Measurements from ENCODE around the gene C11orf21. TPM values are rescaled to one million over a fixed set of nuclear protein-coding genes. Genes with fewer than 3 reads are reported as not detected.
"Not testable (repeated sequence)": the region's sequence is repeated elsewhere in the genome, so short reads cannot be mapped to it uniquely, and the experiment has no call there.

The C11orf21 gene
- polyA plus RNA-seq, 1 donor (not counting 4 experiments of a cell fraction or from before 2014, with no cell fraction given), result not detected

- H3K4me3 ChIP-seq (ENCODE audit: control insufficient read depth in 2 of 3, extremely low read depth in 1 of 3, insufficient read depth in 2 of 3, low read depth in 1 of 3, low read length in 3 of 3); H3K27ac ChIP-seq (ENCODE audit: control insufficient read depth, insufficient read depth, low read length); H3K4me1 ChIP-seq (ENCODE audit: control insufficient read depth, extremely low read depth, insufficient read depth, low read length); DNase-seq (ENCODE audit: low read depth, low spot score); FAIRE-seq; dilution Hi-C loops (cut with MboI; ENCODE audit: extremely low pct_ligation_motif_present, low sequenced_read_pairs); H2AFZ ChIP-seq (ENCODE audit: control insufficient read depth, low read length); H4K20me1 ChIP-seq (ENCODE audit: control insufficient read depth, extremely low read depth, insufficient read depth, low read length); H3K4me2 ChIP-seq (ENCODE audit: control insufficient read depth, extremely low read depth, insufficient read depth, low read depth, low read length); H3K9ac ChIP-seq (ENCODE audit: control insufficient read depth, extremely low read depth, insufficient read depth, low read length); H3K9me3 ChIP-seq (ENCODE audit: control insufficient read depth, low read depth, low read length); H3K27me3 ChIP-seq (ENCODE audit: control insufficient read depth, extremely low read depth, insufficient read depth, low read length); H3K9me1 ChIP-seq (ENCODE audit: control insufficient read depth, extremely low read depth, insufficient read depth, low read length); H3K79me2 ChIP-seq (ENCODE audit: control insufficient read depth, insufficient read depth, low read length); H3K36me3 ChIP-seq (ENCODE audit: control insufficient read depth in 2 of 2, extremely low read depth in 1 of 2, insufficient read depth in 2 of 2, low read length in 2 of 2): not testable (repeated sequence)
Measured at GRCh38 chr11:2332569-2332968, 30.9 kb upstream of the C11orf21 start.

GRCh38 chr11:2331404-2331803 lies 29.7 kb upstream of the C11orf21 start:
- no peak for TF ChIP-seq EZH2 (IDR thresholded peaks at IDR 0.05; ENCODE audit: low read length)
- TF ChIP-seq CTCF (optimal IDR thresholded peaks at IDR 0.05 in 1 of 3, IDR thresholded peaks at IDR 0.05 in 1 of 3, conservative IDR thresholded peaks at IDR 0.05 in 1 of 3; ENCODE audit: extremely low read depth in 1 of 3, insufficient read depth in 2 of 3, low read length in 3 of 3), result no peak
- no peak overlapping the region for H3K4me3 ChIP-seq (ENCODE audit: control insufficient read depth in 2 of 3, extremely low read depth in 1 of 3, insufficient read depth in 2 of 3, low read depth in 1 of 3, low read length in 3 of 3)
- FAIRE-seq (no peak), DNase-seq (ENCODE audit: low read depth, low spot score) (no peak)
- dilution Hi-C loops (cut with MboI; ENCODE audit: extremely low pct_ligation_motif_present, low sequenced_read_pairs), result no loop called here
- H3K27ac ChIP-seq (ENCODE audit: control insufficient read depth, insufficient read depth, low read length), result no peak overlapping the region
- no peaks in the 10 kb centered on the region for H4K20me1 ChIP-seq (ENCODE audit: control insufficient read depth, extremely low read depth, insufficient read depth, low read length)
- peaks cover 4% of the 10 kb centered on the region for H3K9me3 ChIP-seq (ENCODE audit: control insufficient read depth, low read depth, low read length)
- H2AFZ ChIP-seq (ENCODE audit: control insufficient read depth, low read length), result no peak overlapping the region
- no peaks in the 10 kb centered on the region for H3K27me3 ChIP-seq (ENCODE audit: control insufficient read depth, extremely low read depth, insufficient read depth, low read length)
- H3K9ac ChIP-seq (ENCODE audit: control insufficient read depth, extremely low read depth, insufficient read depth, low read length), result no peak overlapping the region
- H3K36me3 ChIP-seq (ENCODE audit: control insufficient read depth in 2 of 2, extremely low read depth in 1 of 2, insufficient read depth in 2 of 2, low read length in 2 of 2), result no peaks in the 10 kb centered on the region
- H3K4me2 ChIP-seq (ENCODE audit: control insufficient read depth, extremely low read depth, insufficient read depth, low read depth, low read length), result no peak overlapping the region
- H3K4me1 ChIP-seq (ENCODE audit: control insufficient read depth, extremely low read depth, insufficient read depth, low read length), result peaks cover 4% of the 10 kb centered on the region
- no peaks in the 10 kb centered on the region for H3K9me1 ChIP-seq (ENCODE audit: control insufficient read depth, extremely low read depth, insufficient read depth, low read length)
- H3K79me2 ChIP-seq (ENCODE audit: control insufficient read depth, insufficient read depth, low read length), result no peaks in the 10 kb centered on the region

GRCh38 chr11:2330696-2331095 lies 29.0 kb upstream of the C11orf21 start:
- FAIRE-seq, result no peak

More at GRCh38 chr11:2330696-2331095, 29.0 kb upstream of the C11orf21 start:
- no peak overlapping the region for H3K4me3 ChIP-seq (ENCODE audit: control insufficient read depth in 2 of 3, extremely low read depth in 1 of 3, insufficient read depth in 2 of 3, low read depth in 1 of 3, low read length in 3 of 3)
- H3K9ac ChIP-seq (ENCODE audit: control insufficient read depth, extremely low read depth, insufficient read depth, low read length), result no peak overlapping the region
- no peak overlapping the region for H3K4me2 ChIP-seq (ENCODE audit: control insufficient read depth, extremely low read depth, insufficient read depth, low read depth, low read length)
- no peaks in the 10 kb centered on the region for H3K36me3 ChIP-seq (ENCODE audit: control insufficient read depth in 2 of 2, extremely low read depth in 1 of 2, insufficient read depth in 2 of 2, low read length in 2 of 2)
- no peak overlapping the region for H3K27ac ChIP-seq (ENCODE audit: control insufficient read depth, insufficient read depth, low read length)
- no peaks in the 10 kb centered on the region for H3K79me2 ChIP-seq (ENCODE audit: control insufficient read depth, insufficient read depth, low read length)
- H2AFZ ChIP-seq (ENCODE audit: control insufficient read depth, low read length), result no peak overlapping the region
- no peak for TF ChIP-seq EZH2 (IDR thresholded peaks at IDR 0.05; ENCODE audit: low read length)
- TF ChIP-seq CTCF (optimal IDR thresholded peaks at IDR 0.05 in 1 of 3, IDR thresholded peaks at IDR 0.05 in 1 of 3, conservative IDR thresholded peaks at IDR 0.05 in 1 of 3; ENCODE audit: extremely low read depth in 1 of 3, insufficient read depth in 2 of 3, low read length in 3 of 3), result no peak
- H3K9me3 ChIP-seq (ENCODE audit: control insufficient read depth, low read depth, low read length), result peaks cover 4% of the 10 kb centered on the region
- DNase-seq (ENCODE audit: low read depth, low spot score), result no peak
- H4K20me1 ChIP-seq (ENCODE audit: control insufficient read depth, extremely low read depth, insufficient read depth, low read length), result no peaks in the 10 kb centered on the region
- H3K9me1 ChIP-seq (ENCODE audit: control insufficient read depth, extremely low read depth, insufficient read depth, low read length), result no peaks in the 10 kb centered on the region
- dilution Hi-C loops (cut with MboI; ENCODE audit: extremely low pct_ligation_motif_present, low sequenced_read_pairs), result no loop called here
- H3K4me1 ChIP-seq (ENCODE audit: control insufficient read depth, extremely low read depth, insufficient read depth, low read length), result peaks cover 4% of the 10 kb centered on the region
- no peaks in the 10 kb centered on the region for H3K27me3 ChIP-seq (ENCODE audit: control insufficient read depth, extremely low read depth, insufficient read depth, low read length)
